Measurements from ENCODE around the gene NXF1. TPM values are rescaled to one million over a fixed set of nuclear protein-coding genes. Genes with fewer than 3 reads are reported as not detected.
A peak's percentile ranks its signal among the peaks of the same experiment; 100 is the strongest.

Gene NXF1
- total and polyA plus RNA-seq, 2 of the 13 experiments (the other 11 are each of a cell fraction or from before 2014, with no cell fraction given) = 30.4 to 30.9 TPM

DNA sequence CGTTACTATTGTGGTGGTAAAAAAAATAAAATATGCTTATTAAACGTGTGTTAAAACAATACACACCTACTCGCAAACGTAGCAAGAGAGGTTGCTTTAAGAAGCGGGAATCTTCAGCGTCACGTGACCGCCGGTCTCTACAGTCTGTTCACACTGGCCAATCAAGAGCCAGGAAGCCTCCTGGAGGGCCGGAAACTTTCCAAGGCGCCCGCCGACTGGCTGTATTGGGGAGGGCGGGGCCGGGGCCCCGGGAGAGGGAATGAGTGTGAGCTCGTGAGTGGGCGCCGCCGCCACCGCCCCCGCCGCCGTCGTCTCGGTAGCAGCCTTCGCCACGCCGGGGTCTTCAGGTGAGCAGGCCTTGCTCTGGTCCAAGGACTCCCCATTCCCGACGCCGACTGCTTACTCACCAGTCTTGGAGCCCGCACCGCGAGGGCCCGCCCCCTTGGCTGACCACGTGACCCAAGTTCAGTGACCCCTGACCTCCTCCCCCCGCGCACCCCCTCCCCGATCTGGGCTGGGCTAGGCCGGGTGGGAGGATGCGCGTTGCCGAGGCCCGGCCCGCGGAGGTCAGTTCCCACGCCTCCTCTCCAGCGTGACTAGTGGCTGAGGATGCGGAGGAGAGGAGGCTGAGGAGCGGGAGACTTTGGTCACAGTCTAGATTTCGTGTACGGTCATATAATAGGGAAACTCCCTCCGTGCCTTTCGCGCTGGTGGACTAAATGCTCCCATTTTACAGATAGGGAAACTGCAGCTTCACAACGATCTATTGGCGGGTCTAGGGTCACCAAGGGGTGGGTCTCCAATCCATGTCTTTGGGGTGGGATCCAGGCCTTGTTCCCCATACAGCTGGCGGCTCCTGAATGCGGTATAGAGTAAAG lies 33.9 kb downstream of the NXF1 start, which contains the start of gene TAF6L (continued):
- TF ChIP-seq, protein P1, sequence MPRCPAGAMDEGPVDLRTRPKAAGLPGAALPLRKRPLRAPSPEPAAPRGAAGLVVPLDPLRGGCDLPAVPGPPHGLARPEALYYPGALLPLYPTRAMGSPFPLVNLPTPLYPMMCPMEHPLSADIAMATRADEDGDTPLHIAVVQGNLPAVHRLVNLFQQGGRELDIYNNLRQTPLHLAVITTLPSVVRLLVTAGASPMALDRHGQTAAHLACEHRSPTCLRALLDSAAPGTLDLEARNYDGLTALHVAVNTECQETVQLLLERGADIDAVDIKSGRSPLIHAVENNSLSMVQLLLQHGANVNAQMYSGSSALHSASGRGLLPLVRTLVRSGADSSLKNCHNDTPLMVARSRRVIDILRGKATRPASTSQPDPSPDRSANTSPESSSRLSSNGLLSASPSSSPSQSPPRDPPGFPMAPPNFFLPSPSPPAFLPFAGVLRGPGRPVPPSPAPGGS (CRISPR knock-in tag; IDR thresholded peaks at IDR 0.05) = 0 out of 2 replicates have a peak, but pooled peaks have one; percentile 14
- TF ChIP-seq HNRNPK (IDR thresholded peaks at IDR 0.05; ENCODE audit: low read depth, low read length, poor library complexity, severe bottlenecking) = peak; percentile 60
- TF ChIP-seq U2AF1 (optimal IDR thresholded peaks at IDR 0.05; ENCODE audit: low read depth, low read length) = no peak
- TF ChIP-seq, protein P2, sequence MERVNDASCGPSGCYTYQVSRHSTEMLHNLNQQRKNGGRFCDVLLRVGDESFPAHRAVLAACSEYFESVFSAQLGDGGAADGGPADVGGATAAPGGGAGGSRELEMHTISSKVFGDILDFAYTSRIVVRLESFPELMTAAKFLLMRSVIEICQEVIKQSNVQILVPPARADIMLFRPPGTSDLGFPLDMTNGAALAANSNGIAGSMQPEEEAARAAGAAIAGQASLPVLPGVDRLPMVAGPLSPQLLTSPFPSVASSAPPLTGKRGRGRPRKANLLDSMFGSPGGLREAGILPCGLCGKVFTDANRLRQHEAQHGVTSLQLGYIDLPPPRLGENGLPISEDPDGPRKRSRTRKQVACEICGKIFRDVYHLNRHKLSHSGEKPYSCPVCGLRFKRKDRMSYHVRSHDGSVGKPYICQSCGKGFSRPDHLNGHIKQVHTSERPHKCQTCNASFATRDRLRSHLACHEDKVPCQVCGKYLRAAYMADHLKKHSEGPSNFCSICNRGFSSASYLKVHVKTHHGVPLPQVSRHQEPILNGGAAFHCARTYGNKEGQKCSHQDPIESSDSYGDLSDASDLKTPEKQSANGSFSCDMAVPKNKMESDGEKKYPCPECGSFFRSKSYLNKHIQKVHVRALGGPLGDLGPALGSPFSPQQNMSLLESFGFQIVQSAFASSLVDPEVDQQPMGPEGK (CRISPR knock-in tag; IDR thresholded peaks at IDR 0.05) = peak; percentile 100
- no peak for TF ChIP-seq SYNCRIP (IDR thresholded peaks at IDR 0.05; ENCODE audit: insufficient read depth, low read depth, low read length)
- no peak for TF ChIP-seq ZNF124 (CRISPR knock-in tag; IDR thresholded peaks at IDR 0.05)
- TF ChIP-seq, protein P3, sequence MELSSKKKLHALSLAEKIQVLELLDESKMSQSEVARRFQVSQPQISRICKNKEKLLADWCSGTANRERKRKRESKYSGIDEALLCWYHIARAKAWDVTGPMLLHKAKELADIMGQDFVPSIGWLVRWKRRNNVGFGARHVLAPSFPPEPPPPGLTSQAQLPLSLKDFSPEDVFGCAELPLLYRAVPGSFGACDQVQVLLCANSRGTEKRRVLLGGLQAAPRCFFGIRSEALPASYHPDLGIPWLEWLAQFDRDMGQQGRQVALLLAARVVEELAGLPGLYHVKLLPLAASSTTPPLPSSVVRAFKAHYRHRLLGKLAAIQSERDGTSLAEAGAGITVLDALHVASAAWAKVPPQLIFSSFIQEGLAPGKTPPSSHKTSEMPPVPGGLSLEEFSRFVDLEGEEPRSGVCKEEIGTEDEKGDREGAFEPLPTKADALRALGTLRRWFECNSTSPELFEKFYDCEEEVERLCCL (CRISPR knock-in tag; IDR thresholded peaks at IDR 0.05; ENCODE audit: borderline replicate concordance) = no peak
- peak; percentile 19 for TF ChIP-seq CREM (IDR thresholded peaks at IDR 0.05)
- no peak for TF ChIP-seq CREM (CRISPR knock-in tag; IDR thresholded peaks at IDR 0.05)
- no peak for TF ChIP-seq HOXA9 (CRISPR knock-in tag; IDR thresholded peaks at IDR 0.05; ENCODE audit: borderline replicate concordance)
- TF ChIP-seq ZNF263 (CRISPR knock-in tag; IDR thresholded peaks at IDR 0.05) = no peak
- TF ChIP-seq, protein P4, sequence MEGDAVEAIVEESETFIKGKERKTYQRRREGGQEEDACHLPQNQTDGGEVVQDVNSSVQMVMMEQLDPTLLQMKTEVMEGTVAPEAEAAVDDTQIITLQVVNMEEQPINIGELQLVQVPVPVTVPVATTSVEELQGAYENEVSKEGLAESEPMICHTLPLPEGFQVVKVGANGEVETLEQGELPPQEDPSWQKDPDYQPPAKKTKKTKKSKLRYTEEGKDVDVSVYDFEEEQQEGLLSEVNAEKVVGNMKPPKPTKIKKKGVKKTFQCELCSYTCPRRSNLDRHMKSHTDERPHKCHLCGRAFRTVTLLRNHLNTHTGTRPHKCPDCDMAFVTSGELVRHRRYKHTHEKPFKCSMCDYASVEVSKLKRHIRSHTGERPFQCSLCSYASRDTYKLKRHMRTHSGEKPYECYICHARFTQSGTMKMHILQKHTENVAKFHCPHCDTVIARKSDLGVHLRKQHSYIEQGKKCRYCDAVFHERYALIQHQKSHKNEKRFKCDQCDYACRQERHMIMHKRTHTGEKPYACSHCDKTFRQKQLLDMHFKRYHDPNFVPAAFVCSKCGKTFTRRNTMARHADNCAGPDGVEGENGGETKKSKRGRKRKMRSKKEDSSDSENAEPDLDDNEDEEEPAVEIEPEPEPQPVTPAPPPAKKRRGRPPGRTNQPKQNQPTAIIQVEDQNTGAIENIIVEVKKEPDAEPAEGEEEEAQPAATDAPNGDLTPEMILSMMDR (CRISPR knock-in tag; IDR thresholded peaks at IDR 0.05) = 0 out of 2 replicates have a peak, but pooled peaks have one; percentile 8
- peak; percentile 96 for TF ChIP-seq YEATS4 (CRISPR knock-in tag; IDR thresholded peaks at IDR 0.05; ENCODE audit: borderline replicate concordance)
- no peak for TF ChIP-seq ZNF614 (CRISPR knock-in tag; IDR thresholded peaks at IDR 0.05; ENCODE audit: borderline replicate concordance)
- TF ChIP-seq ZNF446 (CRISPR knock-in tag; IDR thresholded peaks at IDR 0.05) = no peak
- TF ChIP-seq, protein P5, sequence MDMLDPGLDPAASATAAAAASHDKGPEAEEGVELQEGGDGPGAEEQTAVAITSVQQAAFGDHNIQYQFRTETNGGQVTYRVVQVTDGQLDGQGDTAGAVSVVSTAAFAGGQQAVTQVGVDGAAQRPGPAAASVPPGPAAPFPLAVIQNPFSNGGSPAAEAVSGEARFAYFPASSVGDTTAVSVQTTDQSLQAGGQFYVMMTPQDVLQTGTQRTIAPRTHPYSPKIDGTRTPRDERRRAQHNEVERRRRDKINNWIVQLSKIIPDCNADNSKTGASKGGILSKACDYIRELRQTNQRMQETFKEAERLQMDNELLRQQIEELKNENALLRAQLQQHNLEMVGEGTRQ (IDR thresholded peaks at IDR 0.05; ENCODE audit: low read depth, low read length) = peak; percentile 95
- TF ChIP-seq, protein P5 (CRISPR knock-in tag; IDR thresholded peaks at IDR 0.05; ENCODE audit: borderline replicate concordance) = peak; percentile 94; the same call in 1 of the 2 replicates
